BE2C (cell line): ENCODE data around the gene LUZP1.

ENCODE experiments used
- DNase-seq: peaks from one replicate; pipeline ENCODE4 v3.0.0-alpha.2; 2020
- H3K27me3 ChIP-seq: fragments of 250-450 bp; sonication (Bioruptor Pico); 2 replicates; pipeline ENCODE4 v1.5.1; 2020; ENCODE audit warnings: mild to moderate bottlenecking
- H3K36me3 ChIP-seq: fragments of 250-450 bp; sonication (Bioruptor Pico); 2 replicates; pipeline ENCODE4 v1.5.1; 2020; ENCODE audit warnings: mild to moderate bottlenecking
- H3K4me1 ChIP-seq: fragments of 250-450 bp; sonication (Bioruptor Pico); 2 replicates; pipeline ENCODE4 v1.5.1; 2020
- H3K4me3 ChIP-seq: 2 replicates; pipeline ENCODE4 v1.5.1; 2011; ENCODE audit warnings: low read depth, low read length
- H3K9me3 ChIP-seq: fragments of 250-450 bp; sonication (Bioruptor Pico); 2 replicates; pipeline ENCODE4 v1.5.1; 2020
- CTCF ChIP-seq: IDR thresholded peaks from 2 replicates; pipeline ENCODE4 v1.5.1; 2012; ENCODE audit warnings: mild to moderate bottlenecking, low read depth, low read length

The LUZP1 gene

GRCh38 chr1:23152966-23153684 is 15.5 kb downstream of the LUZP1 start:
- Histone ChIP-seq H3K4me3 (no peak overlapping the region), H3K9me3 (no peaks in the 10 kb centered on the region), H3K36me3 (no peaks in the 10 kb centered on the region), H3K27me3 (no peaks in the 10 kb centered on the region), H3K4me1 (no peaks in the 10 kb centered on the region)
- DNase-seq: no peak
- no peak for TF ChIP-seq CTCF

GRCh38 chr1:23150742-23151141 is 17.9 kb downstream of the LUZP1 start:
- no peak for DNase-seq
- H3K27me3 ChIP-seq: no peaks in the 10 kb centered on the region
- H3K4me3 ChIP-seq: no peak overlapping the region
- H3K36me3 ChIP-seq: no peaks in the 10 kb centered on the region
- H3K4me1 ChIP-seq: no peaks in the 10 kb centered on the region
- no peak for TF ChIP-seq CTCF
- no peaks in the 10 kb centered on the region for H3K9me3 ChIP-seq

- no peak for DNase-seq
- TF ChIP-seq CTCF: no peak
Observed at GRCh38 chr1:23150125-23150524, 18.5 kb downstream of the LUZP1 start.

GRCh38 chr1:23149114-23149513 is 19.5 kb downstream of the LUZP1 start:
- H3K4me1 ChIP-seq: no peaks in the 10 kb centered on the region
- H3K4me3 ChIP-seq: no peak overlapping the region
- no peaks in the 10 kb centered on the region for H3K36me3 ChIP-seq
- TF ChIP-seq CTCF: no peak
- no peaks in the 10 kb centered on the region for H3K27me3 ChIP-seq
- no peaks in the 10 kb centered on the region for H3K9me3 ChIP-seq
- no peak for DNase-seq

More at GRCh38 chr1:23150125-23150524, 18.5 kb downstream of the LUZP1 start:
- no peaks in the 10 kb centered on the region for H3K9me3 ChIP-seq
- H3K36me3 ChIP-seq: no peaks in the 10 kb centered on the region
- no peaks in the 10 kb centered on the region for H3K27me3 ChIP-seq
- H3K4me3 ChIP-seq: no peak overlapping the region
- no peaks in the 10 kb centered on the region for H3K4me1 ChIP-seq

GRCh38 chr1:23148084-23148483 is 20.6 kb downstream of the LUZP1 start:
- no peaks in the 10 kb centered on the region for H3K9me3 ChIP-seq
- DNase-seq: no peak
- no peaks in the 10 kb centered on the region for H3K4me1 ChIP-seq
- TF ChIP-seq CTCF: no peak
- H3K36me3 ChIP-seq: no peaks in the 10 kb centered on the region
- H3K4me3 ChIP-seq: no peak overlapping the region
- no peaks in the 10 kb centered on the region for H3K27me3 ChIP-seq

GRCh38 chr1:23140940-23141596 is 27.6 kb downstream of the LUZP1 start:
- Histone ChIP-seq H3K9me3 (no peaks in the 10 kb centered on the region), H3K36me3 (no peaks in the 10 kb centered on the region), H3K4me3 (no peak overlapping the region), H3K27me3 (no peaks in the 10 kb centered on the region), H3K4me1 (no peaks in the 10 kb centered on the region)
- no peak for DNase-seq
- no peak for TF ChIP-seq CTCF
